Transverse colon (tissue), 4 donors: ENCODE data around the gene NOC4L. TPM values are rescaled to one million over a fixed set of nuclear protein-coding genes. Genes with fewer than 3 reads are reported as not detected.
A peak's percentile ranks its signal among the peaks of the same experiment; 100 is the strongest.

ENCODE experiments used
- DNase-seq: peaks from one replicate; pipeline ENCODE4 v3.0.0-alpha.2; 2019
- H3K27ac ChIP-seq, 4 donors: fragments of 200-600 bp; sonication (generic); 2 replicates each; pipeline ENCODE4 v1.5.1; 2016 to 2018; ENCODE audit warnings: inconsistent platforms in 4 of 4
- H3K27me3 ChIP-seq: fragments of 200-600 bp; sonication (generic); 2 replicates; pipeline ENCODE4 v1.5.1; 2017; ENCODE audit warnings: inconsistent platforms
- H3K36me3 ChIP-seq, 4 donors: fragments of 200-600 bp; sonication (generic); 2 replicates each; pipeline ENCODE4 v1.5.1; 2017 to 2019; ENCODE audit warnings: inconsistent platforms in 4 of 4
- H3K4me1 ChIP-seq, 4 donors: fragments of 200-600 bp; sonication (generic); 2 replicates each; pipeline ENCODE4 v1.5.1; 2017 to 2020; ENCODE audit warnings: inconsistent platforms in 4 of 4
- H3K4me3 ChIP-seq, 4 donors: fragments of 200-600 bp; sonication (generic); 1 replicate in 1 of 4; 2 replicates in 3 of 4; pipeline versions ENCODE4 v1.5.1 to v1.6.1; 2017 to 2019; ENCODE audit warnings: inconsistent platforms in 4 of 4
- H3K9me3 ChIP-seq, 2 donors: fragments of 200-600 bp; sonication (generic); 2 replicates each; pipeline ENCODE4 v1.5.1; 2017 to 2019; ENCODE audit warnings: inconsistent platforms in 2 of 2
- EP300 ChIP-seq: sonication (generic); formaldehyde crosslinking; IDR thresholded peaks from one replicate; pipeline ENCODE4 v1.6.1; 2017; ENCODE audit warnings: antibody characterized with exemption, low read depth
- POLR2A ChIP-seq: fragments of 450-650 bp; IDR thresholded peaks from one replicate; pipeline ENCODE4 v1.6.1; 2016; ENCODE audit warnings: antibody characterized with exemption, mild to moderate bottlenecking, moderate library complexity
- POLR2AphosphoS5 ChIP-seq, 3 donors: sonication (generic); formaldehyde crosslinking; IDR thresholded peaks; one replicate each; pipeline ENCODE4 v1.6.1; 2016; ENCODE audit warnings: antibody characterized with exemption in 3 of 3
- WGBS, 2 donors: methylation state at CpG; one replicate each; pipeline ENCODE4 v1.1.5; 2018; ENCODE audit warnings: low coverage in 1 of 2; 5-methylcytosine and 5-hydroxymethylcytosine counted together
- in situ Hi-C, 4 donors: fragments of 200-750 bp; cut with MboI; loops; one replicate each; pipeline versions ENCODE4 v1.15.0 to v1.15.1; 2017; ENCODE audit warnings: low sequenced_read_pairs in 3 of 4, low pct_ligation_motif_present in 1 of 4, low pct_unique_long_range_greater_than_20kb in 1 of 4
- intact Hi-C: fragments of 100-400 bp; cut with DNase I; formaldehyde crosslinking; loops from one replicate; pipeline ENCODE4 v1.15.1; 2023; ENCODE audit warnings: low total_unique reads
- total RNA-seq, 4 donors: library from RNA; depleted of rRNA; stranded (reverse); fragments of >200 nt; gene quantifications; one replicate each; pipeline ENCODE4 v1.1.0, GENCODE V29; 2016
- TF ChIP-seq, protein P1 (sequence below), 5 experiments: fragments of 200-600 bp in 3 of 5; fragments of 450-650 bp in 2 of 5; sonication (generic) in 3 of 5; IDR thresholded peaks; 1 replicate in 2 of 5; 2 replicates in 3 of 5; pipeline ENCODE4 v1.5.1; 2016 to 2017; ENCODE audit warnings: antibody characterized with exemption in 5 of 5, inconsistent platforms in 3 of 5, mild to moderate bottlenecking in 2 of 5, moderate library complexity in 1 of 5

NOC4L gene
- total RNA-seq, 4 donors from 2014 or later: 5.2 to 12.6 (median 9.9) TPM

DNA sequence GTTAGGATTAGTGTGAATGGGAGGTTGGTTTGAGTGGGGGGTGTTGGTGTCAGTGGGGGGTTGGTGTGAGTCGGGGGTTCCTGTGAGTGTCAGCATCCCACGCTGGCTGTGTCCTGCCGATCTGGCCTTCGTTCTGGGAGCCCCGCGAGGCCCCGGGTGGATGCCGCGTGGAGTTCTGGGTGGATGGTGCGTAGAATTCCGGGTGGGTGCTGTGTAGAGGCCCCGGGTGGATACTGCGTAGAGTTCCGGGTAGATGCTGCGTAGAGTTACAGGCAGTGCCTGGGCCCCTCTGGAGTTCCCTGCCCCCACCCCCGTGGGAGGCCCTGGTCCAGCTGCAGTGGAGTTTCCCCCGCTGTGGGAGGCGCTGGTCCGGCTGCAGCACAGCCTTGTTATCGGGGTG lies 8.7 kb downstream of the NOC4L start:
- in situ Hi-C loops: no loop called here
- Histone ChIP-seq H3K27ac (no peak overlapping the region), H3K9me3 (no peaks in the 10 kb centered on the region), H3K36me3 (peaks cover 0 to 5% (median 0%) of the 10 kb centered on the region in 4 donors), H3K27me3 (no peaks in the 10 kb centered on the region), H3K4me1 (peaks cover 0 to 9% (median 7%) of the 10 kb centered on the region in 4 donors), H3K4me3 (no peak overlapping the region)
- WGBS, 2 donors: 95 to 97% methylated on average over 18 to 20 of the region's 20 CpGs
- DNase-seq: peak; percentile 6
- intact Hi-C loops: loop anchor here (10.0 kb wide), 1 partner anchor 222 kb away; no protein-coding TSS in a partner anchor
- TF ChIP-seq EP300 (no peak), POLR2AphosphoS5 (IDR thresholded peaks at IDR 0.05) (no peak), POLR2A (no peak)
- TF ChIP-seq, protein P1, sequence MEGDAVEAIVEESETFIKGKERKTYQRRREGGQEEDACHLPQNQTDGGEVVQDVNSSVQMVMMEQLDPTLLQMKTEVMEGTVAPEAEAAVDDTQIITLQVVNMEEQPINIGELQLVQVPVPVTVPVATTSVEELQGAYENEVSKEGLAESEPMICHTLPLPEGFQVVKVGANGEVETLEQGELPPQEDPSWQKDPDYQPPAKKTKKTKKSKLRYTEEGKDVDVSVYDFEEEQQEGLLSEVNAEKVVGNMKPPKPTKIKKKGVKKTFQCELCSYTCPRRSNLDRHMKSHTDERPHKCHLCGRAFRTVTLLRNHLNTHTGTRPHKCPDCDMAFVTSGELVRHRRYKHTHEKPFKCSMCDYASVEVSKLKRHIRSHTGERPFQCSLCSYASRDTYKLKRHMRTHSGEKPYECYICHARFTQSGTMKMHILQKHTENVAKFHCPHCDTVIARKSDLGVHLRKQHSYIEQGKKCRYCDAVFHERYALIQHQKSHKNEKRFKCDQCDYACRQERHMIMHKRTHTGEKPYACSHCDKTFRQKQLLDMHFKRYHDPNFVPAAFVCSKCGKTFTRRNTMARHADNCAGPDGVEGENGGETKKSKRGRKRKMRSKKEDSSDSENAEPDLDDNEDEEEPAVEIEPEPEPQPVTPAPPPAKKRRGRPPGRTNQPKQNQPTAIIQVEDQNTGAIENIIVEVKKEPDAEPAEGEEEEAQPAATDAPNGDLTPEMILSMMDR (IDR thresholded peaks at IDR 0.05): no peak

DNA sequence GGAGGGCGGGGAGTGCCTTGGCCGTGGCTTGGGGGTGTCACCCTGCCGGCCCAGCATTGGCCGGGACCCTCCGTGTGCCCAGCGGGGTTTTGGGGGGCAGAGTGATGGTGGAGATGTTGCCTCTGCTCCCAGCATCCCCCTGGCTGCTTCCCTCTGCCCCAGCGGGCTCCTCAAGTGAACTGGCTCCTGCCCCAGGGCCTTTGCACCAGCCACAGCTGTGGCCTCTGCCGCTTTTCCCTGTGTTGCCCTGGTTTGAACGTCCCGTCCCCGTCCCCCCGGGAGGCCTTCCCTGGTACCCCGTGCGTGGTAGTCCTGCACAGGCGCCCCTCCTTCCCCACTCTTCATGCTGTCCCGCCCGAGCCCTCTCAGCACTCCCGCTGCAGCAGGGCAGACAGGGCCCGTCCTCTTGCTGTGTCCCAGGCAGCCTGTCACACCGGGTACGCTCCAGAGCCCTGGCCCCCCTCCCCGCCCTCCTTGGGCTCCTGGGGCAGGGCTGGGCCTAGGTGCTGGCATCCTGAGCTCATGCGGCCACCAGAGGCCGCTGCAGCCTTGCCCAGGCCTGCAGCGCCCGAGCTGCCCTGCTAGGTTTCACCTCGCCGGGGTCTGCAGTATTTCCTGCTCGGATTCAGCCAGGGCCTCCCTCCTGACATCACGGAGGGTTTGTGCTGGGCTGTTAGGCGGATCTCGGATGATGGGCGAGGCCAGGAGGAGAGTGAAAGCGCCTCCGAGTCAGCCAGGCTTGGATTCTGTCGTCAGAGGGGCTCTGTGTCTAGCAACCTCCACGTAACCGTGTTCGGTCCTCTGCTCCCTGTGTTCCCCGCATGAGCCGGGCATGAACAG lies 9.5 kb downstream of the NOC4L start:
- Histone ChIP-seq H3K4me3 (peak overlapping the region in 1 of 4 donors; percentile 29), H3K9me3 (no peaks in the 10 kb centered on the region), H3K27ac (no peak overlapping the region), H3K36me3 (peaks cover 0 to 5% (median 0%) of the 10 kb centered on the region in 4 donors), H3K4me1 (peaks cover 0 to 9% (median 7%) of the 10 kb centered on the region in 4 donors), H3K27me3 (no peaks in the 10 kb centered on the region)
- DNase-seq: peak; percentile 65
- in situ Hi-C loops (no loop called here), intact Hi-C loops (loop anchor here (10.0 kb wide), 1 partner anchor 221 kb away; no protein-coding TSS in a partner anchor)
- WGBS, 2 donors: 39 to 60% methylated on average over 1 to 41 of the region's 41 CpGs
- TF ChIP-seq POLR2AphosphoS5 (IDR thresholded peaks at IDR 0.05) (no peak), EP300 (no peak), POLR2A (no peak)
- TF ChIP-seq, protein P1 (IDR thresholded peaks at IDR 0.05): peak; percentile 87 to 94 (median 90)

DNA sequence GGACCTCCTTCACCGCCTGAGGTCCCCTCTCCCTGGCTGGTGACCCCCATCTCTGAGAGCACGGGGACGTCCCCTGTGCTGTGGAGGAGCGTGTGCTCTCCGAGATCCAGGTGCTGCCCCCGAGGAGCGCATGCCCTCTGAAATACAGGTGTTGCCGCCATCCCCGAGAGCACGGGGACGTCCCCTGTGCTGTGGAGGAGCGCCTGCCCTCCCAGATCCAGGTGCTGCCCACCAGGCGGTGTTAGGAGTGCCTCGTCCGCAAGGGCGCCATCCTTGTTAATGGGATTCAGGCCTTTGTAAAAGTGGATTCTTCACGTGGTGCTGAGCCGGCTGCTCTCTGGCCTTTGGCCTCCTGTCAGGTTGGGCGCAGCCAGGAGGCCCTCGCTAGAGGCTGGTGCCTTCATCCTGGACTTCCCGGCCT lies 10.1 kb downstream of the NOC4L start:
- in situ Hi-C loops (no loop called here), intact Hi-C loops (loop anchor here (10.0 kb wide), 1 partner anchor 220 kb away; no protein-coding TSS in a partner anchor)
- Histone ChIP-seq H3K4me3 (peak overlapping the region in 1 of 4 donors; percentile 29), H3K27ac (no peak overlapping the region), H3K9me3 (no peaks in the 10 kb centered on the region), H3K4me1 (peaks cover 0 to 9% (median 7%) of the 10 kb centered on the region in 4 donors), H3K36me3 (peaks cover 0 to 5% (median 0%) of the 10 kb centered on the region in 4 donors), H3K27me3 (no peaks in the 10 kb centered on the region)
- WGBS, 2 donors: 68% methylated on average over 21 of the region's 21 CpGs; no CpG with 5 or more reads in 1 of the 2 donors
- TF ChIP-seq, protein P1 (IDR thresholded peaks at IDR 0.05): no peak
- no peak for TF ChIP-seq POLR2A
- TF ChIP-seq POLR2AphosphoS5 (IDR thresholded peaks at IDR 0.05): no peak
- no peak for TF ChIP-seq EP300
- no peak for DNase-seq
